Epithelial cell of proximal tubule (primary cell): Measurements from ENCODE around the gene SMOC2. TPM values are rescaled to one million over a fixed set of nuclear protein-coding genes. Genes with fewer than 3 reads are reported as not detected.

Source experiments
- DNase-seq: peaks from one replicate; pipeline ENCODE4 v3.0.0-alpha.2; 2011; ENCODE audit warnings: low read depth
- H3K4me3 ChIP-seq: 2 replicates; pipeline ENCODE4 v1.5.1; 2011; ENCODE audit warnings: low read depth, mild to moderate bottlenecking, low read length
- total RNA-seq: library from RNA; depleted of rRNA; stranded (reverse); fragments of >200 nt; gene quantifications from 2 replicates; pipeline ENCODE4 v1.2.3, GENCODE V29; 2015
- TF ChIP-seq, protein P1 (sequence below): conservative IDR thresholded peaks from 2 replicates; pipeline ENCODE4 v1.5.1; 2012; ENCODE audit warnings: low read depth, mild to moderate bottlenecking, low read length

Gene SMOC2
- total RNA-seq, 1 donor from 2014 or later: 0.35 TPM

DNA sequence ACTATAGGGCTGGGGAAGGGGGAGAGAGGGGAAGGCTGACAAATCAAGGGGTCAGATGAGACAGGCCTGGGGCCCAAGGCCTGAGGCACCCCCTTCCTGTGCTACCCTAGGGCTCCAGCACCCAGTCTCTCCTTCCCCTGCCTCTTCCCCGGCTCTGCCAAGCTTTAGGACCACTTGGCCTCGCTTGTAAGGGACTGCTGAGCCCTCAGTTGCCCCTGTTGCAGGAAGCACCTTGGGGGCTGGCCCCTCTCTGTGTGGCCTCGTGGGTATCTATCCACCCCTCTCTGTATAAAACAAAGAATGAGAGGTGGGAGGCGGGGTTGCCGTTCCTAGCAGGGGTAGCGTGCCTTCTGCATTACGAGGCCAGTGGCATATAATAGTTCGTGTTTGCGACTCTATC, 21.4 kb upstream of the SMOC2 start:
- TF ChIP-seq, protein P1, sequence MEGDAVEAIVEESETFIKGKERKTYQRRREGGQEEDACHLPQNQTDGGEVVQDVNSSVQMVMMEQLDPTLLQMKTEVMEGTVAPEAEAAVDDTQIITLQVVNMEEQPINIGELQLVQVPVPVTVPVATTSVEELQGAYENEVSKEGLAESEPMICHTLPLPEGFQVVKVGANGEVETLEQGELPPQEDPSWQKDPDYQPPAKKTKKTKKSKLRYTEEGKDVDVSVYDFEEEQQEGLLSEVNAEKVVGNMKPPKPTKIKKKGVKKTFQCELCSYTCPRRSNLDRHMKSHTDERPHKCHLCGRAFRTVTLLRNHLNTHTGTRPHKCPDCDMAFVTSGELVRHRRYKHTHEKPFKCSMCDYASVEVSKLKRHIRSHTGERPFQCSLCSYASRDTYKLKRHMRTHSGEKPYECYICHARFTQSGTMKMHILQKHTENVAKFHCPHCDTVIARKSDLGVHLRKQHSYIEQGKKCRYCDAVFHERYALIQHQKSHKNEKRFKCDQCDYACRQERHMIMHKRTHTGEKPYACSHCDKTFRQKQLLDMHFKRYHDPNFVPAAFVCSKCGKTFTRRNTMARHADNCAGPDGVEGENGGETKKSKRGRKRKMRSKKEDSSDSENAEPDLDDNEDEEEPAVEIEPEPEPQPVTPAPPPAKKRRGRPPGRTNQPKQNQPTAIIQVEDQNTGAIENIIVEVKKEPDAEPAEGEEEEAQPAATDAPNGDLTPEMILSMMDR: no peak
- no peak overlapping the region for H3K4me3 ChIP-seq
- no peak for DNase-seq

DNA sequence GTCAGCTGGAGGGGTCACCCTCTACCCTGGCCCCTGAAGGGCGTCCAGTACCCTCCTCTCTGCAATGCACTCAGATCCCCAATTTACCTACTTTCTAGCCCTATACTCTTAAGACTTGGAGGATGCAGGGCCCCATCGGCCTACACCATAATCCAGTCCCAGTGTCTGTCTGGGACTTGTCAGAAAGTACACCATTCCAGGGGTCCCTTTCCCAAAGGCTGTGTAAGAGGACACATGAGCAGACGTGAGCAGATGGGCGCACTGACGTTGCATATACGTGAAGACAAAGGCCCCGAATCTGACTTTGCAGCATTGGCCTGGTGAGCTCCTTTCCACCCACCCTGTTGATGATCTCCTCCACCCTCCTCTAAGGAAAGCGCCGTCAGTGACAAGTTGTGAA, 20.9 kb upstream of the SMOC2 start:
- no peak for DNase-seq
- TF ChIP-seq, protein P1: no peak
- no peak overlapping the region for H3K4me3 ChIP-seq

DNA sequence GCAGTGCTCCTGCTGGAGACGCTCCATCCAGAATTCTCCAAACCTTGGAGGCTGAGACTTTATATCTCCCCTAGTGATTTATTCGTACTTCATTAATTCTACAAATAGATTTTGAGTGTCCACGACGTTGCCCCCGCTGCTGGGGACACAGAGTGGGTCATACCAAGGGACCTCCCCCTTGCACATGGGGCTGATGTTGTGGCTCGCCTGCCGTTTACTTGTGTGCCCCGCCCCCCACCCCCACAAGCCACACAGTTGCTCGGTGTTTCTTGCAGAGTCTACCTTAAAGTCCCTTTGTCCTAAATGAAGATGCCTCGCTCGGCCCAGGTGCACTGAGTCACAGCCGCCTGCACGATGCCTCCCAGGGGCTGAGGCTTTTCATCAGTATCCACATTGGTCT, 20.3 kb upstream of the SMOC2 start:
- H3K4me3 ChIP-seq: no peak overlapping the region
- no peak for DNase-seq
- TF ChIP-seq, protein P1: no peak

DNA sequence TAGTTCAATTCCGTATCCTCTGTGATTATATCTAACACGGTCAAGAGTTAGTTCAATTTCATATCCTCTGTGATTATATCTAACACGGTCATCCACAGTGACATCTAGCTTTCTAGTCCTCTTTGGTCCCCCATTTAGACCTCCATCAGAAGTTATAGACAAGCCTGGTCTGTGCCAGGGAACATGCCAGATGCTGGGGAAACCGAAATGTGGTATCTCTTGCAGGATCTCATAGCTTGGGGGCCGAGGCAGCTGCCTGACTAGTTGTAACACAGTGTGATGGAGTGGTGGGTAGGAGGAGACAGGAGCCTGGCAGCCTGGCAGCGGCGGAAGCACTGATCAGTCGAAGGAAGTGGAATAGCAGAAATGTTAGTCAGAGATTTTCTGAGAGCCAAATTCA, 13.8 kb upstream of the SMOC2 start:
- TF ChIP-seq, protein P1: no peak
- no peak for DNase-seq
- H3K4me3 ChIP-seq: no peak overlapping the region

DNA sequence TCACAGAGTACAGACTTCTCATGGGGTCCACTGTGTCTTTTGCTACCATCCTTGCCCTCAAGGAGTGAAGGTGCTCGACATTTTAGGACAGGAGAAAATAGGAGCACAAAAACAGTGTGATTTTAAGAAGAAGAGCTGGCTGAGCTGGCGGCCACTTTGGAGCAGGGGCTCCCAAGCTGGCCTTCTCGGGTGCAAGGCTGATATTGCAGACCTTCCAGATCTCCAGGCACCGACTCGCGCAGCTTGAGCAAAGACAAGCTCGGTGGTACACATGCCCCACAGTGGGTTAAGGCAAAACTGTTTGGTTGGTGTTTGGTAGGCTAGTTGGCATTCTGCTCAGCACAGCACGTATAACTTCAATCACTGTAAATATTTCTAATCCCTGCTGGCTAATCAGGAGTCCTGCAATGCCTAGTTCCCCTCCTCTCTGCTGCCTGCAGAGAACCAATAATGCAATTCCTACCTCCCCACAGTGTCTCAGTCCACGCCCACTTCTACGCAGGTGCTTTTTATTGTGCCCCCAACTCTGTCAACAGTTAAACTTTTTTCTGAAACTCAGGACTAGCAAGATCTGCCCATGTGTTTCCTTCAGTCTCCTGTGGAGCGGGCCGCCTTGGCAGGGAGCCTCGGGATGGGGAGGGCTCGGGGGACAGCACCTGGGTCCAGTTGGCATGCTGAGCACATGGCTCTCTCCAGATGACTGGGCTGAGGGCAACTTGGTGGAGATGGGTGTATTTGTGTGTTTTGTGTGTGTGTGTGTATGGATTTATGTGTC, 12.7 kb upstream of the SMOC2 start:
- TF ChIP-seq, protein P1: no peak
- H3K4me3 ChIP-seq: no peak overlapping the region
- DNase-seq: no peak

DNA sequence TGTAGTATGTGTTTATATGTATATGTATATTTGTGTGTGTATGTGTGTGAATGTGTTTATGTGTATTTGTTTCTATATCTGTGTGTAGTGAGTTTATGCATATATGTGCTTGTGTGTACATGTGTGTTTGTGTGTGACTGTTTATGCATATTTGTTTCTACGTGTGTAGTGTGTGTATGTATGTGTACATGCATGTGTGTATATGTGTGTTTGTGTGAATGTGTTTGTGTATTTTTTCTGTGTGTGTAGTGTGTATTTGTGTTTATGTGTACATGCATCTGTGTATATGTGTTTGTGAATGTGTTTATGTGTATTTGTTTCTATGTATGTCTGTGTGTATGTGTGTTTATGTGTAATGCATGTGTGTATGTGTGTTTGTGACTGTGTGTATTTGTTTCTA, 12.1 kb upstream of the SMOC2 start:
- H3K4me3 ChIP-seq: no peak overlapping the region
- TF ChIP-seq, protein P1: no peak
- DNase-seq: no peak

DNA sequence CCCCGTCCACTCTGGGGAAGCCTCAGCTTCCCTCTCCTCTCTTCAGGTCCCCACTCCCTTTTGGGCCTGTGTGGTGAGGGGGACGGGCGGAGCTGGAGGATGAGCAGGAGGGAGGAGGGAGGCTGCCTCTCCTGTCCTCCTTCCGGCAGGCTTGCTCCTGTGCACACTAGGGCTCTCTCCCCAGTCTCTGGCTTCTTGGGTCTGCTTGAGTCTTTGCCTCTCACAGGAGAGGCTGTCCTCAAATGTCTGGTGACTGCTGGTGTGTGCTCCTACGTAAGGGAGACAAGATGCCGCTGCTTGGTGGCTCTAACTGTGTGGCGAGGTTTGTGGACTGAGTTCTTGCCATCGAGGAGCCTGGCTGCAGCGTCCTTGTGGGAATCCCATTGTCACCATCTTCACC, 8.8 kb upstream of the SMOC2 start:
- no peak for DNase-seq
- TF ChIP-seq, protein P1: no peak

More for the DNA sequence above, 8.8 kb upstream of the SMOC2 start:
- no peak overlapping the region for H3K4me3 ChIP-seq
